GM18517 (cell line): ENCODE measurements around the gene RNASE11.
"Not testable (repeated sequence)": the region's sequence is repeated elsewhere in the genome, so short reads cannot be mapped to it uniquely, and the experiment has no call there.

ENCODE experiments used
- ATAC-seq: cut with Tn5 transposase; IDR thresholded peaks from one replicate; pipeline ENCODE4 v1.9.1; 2021; ENCODE audit warnings: mild to moderate bottlenecking, moderate library complexity; ENCODE audit not compliant: unreplicated experiment

RNASE11 gene

DNA sequence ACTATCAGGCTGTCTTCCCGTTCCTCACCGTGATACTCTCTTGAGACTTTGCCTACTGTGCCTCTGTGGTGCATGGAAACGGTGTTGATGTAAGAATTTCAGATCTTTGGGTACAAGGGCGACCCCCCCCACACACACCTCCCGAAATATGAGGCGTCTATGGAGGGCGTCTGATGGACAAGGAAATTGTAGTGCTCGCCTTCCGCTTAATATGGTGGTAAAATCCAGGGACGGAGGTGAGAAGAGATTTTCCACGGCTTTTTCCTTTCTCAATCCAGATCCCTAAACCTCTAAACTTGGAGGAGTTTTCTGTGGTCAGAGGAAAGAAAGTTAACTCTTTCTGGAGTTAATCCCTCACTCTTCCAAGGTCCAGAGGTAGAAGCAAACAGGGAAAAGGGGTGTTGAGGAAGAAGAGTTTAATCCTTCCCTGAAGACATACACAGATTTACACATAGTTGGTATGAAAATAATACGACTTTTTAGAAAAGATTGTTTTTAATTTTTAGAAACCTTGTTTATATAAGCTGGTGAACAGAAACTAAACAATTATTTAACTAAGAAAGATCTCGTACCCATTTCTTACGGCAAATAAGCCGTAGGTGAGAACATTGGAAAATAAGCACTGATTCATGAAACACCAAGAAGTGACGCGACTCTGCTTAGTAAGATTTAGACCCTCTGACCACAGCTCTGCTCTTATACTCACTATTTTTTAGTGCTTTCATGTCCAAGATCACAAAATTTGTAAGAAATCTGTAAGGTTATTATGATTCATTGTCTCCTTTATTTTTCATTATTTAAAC, 26.4 kb upstream of the RNASE11 start:
- ATAC-seq: peak; percentile 1

DNA sequence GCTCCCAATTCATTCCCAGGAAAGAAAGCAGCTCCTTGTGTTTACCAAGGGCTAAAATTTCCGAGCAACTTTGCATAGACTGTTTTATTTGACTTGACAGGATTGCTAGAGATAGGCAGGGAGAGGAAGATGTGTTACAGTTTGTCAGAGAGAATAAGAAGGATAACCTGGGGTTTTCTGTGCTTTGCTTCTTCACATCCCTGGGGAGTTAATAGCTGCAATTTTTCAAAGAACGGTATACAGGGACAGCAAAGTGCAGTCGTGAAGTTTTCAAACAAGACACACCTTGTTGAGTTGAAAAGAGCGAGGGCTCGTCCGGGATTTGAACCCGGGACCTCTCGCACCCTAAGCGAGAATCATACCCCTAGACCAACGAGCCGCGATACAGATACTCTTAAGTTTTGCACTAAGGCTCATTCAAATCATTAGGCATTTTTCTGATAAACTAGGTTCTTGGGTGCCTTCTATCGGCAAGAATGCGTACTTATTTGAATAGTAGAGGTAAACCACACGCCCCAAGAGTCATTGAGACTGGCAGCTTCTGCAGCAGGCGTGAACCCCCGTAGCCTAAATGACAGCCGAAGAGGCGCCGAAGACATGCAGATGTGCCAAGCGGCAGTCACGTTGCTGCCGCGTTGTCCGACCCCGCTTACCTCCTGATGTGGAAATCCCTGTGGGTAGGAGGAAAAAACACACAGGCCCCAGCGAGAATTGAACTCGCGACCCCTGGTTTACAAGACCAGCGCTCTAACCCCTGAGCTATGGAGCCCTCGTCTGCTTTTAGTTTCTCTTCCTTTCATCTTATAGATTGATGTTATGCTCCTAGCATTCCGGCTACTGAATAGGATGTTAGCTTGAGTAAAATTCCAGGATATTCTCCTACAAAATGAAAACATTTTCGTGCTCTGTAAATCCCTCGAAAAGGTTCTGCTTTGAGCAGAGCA, 25.6 kb upstream of the RNASE11 start:
- peak; percentile 63 for ATAC-seq

DNA sequence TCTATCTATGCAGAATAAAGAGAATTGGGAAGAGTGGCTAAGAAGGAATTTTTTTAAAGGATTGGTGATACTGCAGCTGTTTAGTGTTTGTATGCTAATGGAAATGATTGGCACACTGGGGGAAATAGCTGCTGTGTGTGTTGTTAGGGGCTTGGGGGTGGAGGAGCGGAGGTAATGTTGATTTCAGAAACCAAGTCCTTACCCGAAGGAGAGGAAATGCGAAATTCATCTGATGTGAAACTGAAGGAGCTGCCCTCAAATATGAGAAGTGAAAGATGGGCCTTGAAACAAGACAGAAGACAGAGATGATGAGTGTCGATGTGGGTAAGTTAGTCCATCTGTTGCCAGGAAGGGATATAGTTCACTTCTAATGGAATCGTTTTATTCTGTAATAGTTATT, 24.6 kb upstream of the RNASE11 start:
- no peak for ATAC-seq

DNA sequence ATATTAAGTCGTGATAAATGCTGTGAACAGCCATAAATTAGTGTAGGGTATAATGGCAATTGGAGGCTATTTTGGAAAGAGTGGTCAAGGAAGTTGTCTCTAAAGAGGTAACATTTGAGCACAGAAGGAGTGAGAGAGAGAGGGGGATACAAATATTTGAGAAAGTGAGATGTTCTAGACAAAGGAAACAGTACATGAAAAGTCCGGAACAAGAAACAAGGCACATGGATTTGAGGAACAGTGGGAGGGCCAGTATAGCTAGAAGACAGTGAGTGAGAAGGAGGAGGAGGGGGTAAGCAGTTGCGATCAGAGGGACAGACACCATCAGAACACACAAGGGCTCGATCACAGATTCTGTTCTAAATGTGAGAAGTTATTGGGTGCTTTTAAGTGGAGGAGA, 23.5 kb upstream of the RNASE11 start:
- ATAC-seq: no peak

DNA sequence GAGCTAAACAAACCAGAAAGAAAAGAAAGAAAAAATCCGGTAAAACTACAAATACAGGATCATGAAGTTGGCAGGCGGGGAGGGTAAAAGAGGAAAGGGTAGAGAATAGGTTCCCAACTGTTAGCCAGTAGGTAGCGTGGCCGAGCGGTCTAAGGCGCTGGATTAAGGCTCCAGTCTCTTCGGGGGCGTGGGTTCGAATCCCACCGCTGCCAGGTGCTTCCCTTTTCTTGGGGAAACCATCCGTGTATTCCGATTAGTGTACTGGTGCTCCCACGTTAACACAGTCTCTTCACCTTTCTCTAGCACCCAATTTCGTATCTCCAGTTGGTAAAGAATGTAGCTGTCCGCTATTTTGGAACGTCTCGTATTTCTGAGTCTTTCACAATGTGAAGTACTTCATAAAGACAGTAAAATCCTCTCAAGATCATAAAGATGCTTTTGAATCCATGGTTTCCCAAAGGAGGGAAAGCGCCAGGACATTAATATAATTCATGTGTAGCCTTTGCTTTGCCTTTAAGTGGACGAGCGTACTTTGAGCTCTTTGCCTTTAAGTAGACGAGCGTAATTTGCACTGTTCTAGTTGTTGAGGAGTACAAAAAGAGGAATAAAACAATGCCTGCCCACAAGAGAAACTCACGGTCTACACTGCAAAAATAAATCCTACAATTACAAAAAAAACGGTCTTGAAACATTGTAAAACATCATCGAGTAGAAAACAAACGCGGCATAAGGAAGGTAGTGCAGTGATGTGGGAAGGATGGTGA, 22.4 kb upstream of the RNASE11 start:
- peak; percentile 26 for ATAC-seq

DNA sequence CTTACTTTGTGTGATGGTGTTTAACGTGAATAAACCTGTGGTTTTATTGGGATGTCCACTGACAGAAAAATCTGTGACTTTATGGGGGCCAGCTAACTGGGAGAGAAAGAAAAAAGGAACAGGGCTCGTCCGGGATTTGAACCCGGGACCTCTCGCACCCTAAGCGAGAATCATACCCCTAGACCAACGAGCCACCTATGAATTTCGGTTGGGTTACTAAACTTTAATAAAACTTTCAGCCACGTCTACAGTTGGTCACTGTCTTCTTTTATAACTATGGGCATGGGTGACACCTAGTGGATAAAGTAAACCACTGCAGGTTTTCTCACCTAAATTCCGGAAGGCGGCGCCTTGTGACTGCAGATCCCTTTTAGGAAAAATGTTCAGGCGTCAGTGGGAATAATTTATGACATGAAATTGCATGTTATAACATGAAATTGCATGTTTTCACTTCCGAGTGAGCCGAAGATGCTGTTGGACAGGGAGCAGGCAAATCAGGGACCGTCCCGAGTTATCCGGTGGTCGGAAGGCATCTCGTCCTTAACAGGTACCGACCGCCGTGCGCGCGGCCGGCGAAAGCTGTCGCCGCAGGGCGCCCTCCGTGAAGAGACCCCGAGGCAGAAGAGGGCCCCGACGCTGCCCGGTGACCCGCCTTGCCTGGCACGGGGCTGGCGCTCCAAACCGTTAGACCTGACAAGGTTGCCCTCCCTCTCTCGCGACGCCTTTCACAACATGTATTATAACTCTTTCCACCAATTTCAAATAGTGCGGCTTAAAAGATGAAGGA, 21.6 kb upstream of the RNASE11 start:
- ATAC-seq: no peak

DNA sequence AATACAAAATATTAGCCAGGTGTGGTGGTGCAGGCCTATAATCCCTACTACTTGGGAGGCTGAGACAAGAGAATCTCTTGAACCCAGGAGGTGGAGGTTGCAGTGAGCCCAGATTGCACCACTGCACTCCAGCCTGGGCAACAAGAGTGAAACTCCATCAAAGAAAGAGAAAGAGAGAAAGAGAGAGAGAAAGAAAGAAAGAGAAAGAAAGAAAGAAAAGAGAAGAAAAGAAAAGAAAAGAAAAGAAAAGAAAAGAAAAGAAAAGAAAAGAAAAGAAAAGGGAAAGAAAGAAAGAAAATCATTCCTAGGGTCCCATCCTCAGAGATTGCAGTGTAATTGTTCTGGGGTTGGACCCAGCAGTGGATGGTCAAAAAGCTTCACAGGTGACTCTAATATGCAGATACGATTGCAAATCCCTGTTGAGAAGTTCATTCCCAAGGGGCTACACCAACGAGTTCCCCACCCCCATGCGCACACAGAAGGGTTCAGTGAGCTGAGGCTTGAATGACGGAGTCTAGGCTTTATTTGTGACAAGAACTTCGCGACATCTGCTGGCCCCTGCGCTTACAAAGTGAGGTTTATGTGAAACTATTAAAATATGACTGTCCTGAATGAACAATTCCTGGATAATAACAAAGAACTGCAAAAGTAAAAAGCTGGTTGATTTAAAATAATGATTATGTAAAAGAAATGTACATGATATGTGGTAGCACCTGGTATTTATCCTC, 20.7 kb upstream of the RNASE11 start:
- ATAC-seq: no peak

DNA sequence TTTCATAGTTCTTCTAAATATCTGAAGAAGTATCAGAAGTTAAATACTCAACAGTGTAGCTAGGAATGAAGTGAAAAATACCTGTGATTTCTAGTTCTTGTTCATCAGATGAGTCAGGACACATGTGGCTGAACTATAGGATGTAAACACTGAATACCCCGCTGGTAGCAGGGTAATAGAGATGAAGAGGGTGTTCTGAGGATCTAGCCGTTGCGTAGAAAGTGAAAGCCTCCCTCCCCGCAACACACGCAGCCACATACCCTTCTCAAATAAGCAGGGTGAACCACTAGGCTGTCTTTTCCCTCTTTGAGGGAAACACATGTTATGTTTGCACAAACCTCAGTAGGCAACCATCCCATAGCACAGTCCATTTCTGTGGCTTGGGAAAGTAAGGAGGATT, 19.8 kb upstream of the RNASE11 start:
- no peak for ATAC-seq

DNA sequence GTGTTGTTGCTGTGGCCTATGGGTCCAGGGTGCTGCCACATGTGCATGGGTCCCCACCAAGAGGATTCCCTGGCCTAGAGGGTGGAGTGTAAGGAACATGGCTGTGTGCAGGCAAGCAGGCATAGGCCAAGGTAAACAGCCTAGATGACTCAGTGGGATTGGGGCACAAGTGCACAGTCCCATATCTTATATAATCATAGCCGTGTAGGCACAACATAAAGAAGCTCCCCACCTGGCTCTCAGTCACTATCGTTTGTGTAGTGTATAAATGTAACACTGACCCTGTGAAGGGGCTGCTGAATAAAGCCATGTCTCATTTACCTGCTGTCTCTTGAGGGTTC, 19.1 kb upstream of the RNASE11 start:
- no peak for ATAC-seq

DNA sequence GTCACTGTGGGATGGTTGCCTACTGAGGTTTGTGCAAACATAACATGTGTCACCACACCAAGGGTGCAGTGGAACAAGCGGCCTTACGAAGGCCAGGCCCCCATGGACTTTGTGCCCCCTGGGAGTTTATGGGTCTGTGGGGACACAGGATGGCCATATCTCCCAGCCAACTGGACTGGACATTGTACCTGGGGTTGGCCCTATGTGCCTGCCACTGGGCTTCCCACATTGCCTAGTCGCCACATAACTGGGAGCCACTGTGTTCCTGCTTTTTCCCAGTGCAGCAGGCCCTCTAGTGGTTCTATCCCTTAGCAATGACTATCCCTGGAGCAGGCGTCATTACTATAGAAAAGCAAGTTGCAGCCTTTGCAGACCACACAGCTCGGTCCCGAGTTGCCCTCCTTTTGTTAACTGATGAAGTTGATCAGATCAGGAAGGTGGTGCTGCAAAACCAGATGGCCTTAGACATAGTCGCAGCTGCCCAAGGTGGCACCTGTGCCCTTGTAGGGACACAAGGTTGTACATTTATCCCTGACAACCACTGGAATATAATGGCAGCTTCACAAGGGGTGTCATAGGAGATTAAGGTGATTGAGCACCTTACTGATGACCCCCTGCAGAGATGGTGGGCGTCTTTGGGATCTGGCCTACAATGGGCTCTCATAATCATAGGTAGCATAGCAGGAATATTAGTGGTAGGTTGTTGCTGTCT, 18.5 kb upstream of the RNASE11 start:
- ATAC-seq: no peak

DNA sequence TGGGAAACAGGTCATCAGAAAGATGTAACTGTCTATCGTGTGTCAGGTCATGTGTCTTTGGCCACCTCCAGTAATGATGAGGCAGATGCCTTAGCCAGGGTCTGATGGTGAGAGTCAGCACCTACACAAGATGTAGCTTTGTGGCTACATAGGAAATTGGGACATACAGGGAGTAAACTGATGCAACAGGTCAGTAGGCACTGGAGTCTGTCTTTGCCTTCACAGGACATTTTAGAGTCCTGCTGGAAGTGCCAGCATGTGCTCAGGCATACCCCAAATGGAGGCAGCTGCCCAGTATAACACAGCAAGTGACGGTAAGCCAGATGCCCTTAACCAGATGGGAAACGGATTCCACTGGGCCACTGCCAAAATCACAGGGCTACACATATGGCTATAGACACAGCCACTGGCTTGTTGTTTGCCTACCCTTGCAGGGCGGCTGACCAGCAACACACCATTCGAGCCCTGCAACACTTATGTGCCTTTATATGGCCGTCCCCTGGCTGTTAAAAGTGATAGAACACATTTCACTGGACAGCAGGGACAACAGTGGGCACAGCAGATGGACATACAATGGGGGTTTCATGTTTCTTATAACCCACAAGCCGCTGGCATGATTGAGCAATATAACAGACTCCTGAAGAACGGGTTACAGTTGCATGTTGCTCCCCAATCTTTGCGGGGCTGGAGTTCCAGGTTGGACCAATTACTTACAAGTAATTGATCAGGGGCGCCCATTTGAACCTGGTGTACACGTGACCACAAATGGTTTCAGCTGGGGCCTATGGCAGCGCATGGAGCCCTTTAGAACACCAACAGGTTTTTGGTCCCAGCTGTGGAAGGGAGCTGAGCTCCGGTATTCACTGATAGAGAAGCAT, 16.3 kb upstream of the RNASE11 start:
- ATAC-seq: no peak

DNA sequence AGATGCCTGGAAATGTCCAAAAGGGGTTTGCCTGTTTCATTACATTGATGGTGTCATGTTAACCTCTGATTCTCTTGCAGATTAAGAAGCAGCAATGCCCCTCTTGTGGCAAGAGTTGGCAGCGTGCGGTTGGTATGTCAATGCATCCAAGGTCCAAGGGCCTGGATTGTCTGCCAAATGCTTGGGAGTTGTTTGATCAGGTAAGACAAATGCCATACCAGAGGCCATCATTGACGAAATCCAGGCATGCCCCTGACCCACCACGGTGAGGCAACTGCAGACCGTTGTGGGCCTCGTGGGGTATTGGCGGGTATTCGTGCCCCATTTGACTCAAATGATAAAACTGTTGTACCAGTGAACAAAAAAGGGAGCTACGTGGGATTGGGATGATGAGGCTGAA, 14.8 kb upstream of the RNASE11 start:
- no peak for ATAC-seq

DNA sequence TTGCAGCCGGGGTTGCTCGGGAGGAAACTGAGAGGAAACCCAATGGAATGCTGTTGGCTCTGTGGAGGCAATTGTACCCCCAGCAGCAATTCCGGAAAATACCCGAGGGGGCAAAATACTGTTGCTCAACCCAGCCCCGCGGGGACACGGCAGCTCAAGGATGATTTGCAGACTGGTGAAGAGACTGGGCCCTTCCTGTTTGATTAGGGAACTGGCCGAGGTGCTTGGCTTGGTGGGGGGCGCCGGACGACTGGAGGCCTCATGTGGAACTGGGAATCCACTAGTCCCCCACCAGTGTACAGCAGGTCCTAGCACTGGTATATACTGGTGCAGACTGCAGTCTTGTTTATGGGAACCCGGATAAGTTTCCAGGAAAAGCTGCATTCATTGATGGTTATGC, 13.7 kb upstream of the RNASE11 start:
- ATAC-seq: no peak

DNA sequence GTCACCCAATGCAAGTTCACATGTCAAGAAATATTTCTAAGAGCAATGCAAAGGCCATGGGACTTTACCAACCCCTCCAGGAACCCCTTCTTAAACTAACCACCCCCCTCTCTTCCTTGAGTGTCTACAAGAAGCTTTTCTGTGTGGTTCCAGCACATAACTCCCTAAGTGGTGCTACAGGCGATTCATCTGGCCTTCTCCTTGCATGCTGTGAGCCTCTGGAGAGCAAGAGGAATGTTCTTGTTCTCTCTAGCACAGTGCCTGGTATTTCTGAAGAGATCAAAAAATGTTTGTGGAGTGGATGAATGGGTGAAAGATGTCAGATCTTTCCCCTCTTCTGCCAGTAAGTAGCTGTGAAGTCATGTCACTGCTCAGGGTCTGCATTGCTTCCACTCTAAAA, 9.3 kb upstream of the RNASE11 start:
- no peak for ATAC-seq

DNA sequence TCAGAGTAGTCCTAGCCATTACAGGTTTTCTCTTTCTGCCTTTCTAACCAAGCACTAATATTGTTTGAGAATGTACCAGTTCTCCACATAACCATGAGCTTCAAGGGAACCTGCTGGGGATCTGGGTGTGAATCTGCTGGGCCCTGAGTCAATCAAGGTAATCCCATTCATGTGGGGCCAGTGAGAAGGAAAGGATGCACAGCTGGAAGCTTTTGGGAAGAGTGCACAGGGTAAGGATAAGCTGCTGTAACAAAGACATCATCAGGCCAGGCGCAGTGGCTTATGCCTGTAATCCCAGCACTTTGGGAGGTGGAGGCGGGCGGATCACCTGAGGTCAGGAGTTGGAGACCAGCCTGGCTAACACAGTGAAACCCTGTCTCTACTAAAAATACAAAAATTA, 7.9 kb upstream of the RNASE11 start:
- ATAC-seq: not testable (repeated sequence)

DNA sequence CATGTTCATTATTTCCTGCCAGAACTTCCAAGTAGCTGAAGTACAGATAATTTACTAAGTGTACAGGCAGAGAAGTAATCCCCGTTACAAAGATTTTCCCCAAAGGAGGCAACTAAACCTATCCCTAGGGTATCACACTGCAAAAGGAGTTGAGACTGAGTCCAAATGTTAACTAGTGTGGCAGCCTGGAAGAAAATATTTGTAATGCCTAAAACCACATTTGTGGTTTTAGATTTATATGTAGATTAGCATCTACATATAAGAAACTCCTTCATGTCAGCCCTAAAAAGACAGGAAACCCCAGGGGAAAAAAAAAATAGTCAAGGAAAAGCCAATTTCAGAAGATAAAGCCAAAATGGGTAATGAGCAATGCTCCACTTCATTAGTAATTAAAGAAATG, 4.8 kb upstream of the RNASE11 start:
- ATAC-seq: no peak

DNA sequence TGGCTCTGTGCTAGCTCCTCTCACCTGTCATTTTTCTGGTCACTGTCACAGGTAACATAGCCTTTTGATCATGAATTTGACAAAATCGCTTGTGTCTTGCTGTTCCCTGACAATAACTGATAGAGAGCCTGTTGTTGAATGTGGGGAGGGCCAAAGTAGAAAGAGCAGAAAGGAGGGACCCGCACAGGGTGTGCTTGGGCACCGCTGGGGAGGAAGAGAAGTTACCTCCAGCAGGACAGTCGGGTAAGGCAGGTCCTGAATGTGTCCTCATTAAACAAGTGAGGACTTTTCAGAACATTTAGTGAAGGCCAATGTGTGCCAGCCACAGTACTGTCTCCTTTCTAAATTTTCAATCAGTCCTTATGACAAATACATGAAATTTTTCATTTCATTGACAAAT, 3.4 kb upstream of the RNASE11 start, which contains the start of gene RNASE12:
Gene RNASE12 (minus strand): TSS at position 142 of the 400 bp plus-strand sequence. CDS start 653 bp downstream, outside the sequence.
- ATAC-seq: no peak

DNA sequence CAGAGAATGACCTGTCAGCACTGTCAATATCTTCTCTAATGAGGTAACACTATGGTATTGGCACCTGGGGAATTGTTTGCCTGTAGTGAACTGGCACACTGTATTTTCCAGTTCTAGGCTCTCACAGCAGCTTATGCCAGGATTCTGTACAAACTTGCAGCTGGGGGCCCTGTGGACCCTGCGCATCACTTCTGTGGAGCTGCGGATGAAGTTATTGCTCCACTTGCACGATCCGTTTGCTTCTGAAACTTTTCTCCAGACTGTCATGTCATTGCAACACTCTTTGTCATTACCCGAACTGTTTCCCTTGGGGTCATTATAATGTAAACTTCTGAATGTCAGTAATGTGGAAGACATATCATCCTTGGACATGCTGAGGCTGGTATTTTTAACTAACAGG, 3.9 kb downstream of the RNASE11 start:
- no peak for ATAC-seq
